Mesenchymal stem cell (in vitro differentiated cells and primary cell): ENCODE results near the gene PIGX.

Experiments
- DNase-seq: peaks from one replicate; pipeline ENCODE4 v3.0.0-alpha.2; 2013
- H2AFZ ChIP-seq: one replicate; pipeline ENCODE4 v1.6.1; 2013; ENCODE audit warnings: low read depth, mild to moderate bottlenecking, control low read depth, inconsistent platforms, low read length, moderate library complexity
- H2AK5ac ChIP-seq: 2 replicates; pipeline ENCODE4 v1.6.1; 2013; ENCODE audit warnings: low read length, moderate library complexity, mild to moderate bottlenecking, inconsistent platforms; ENCODE audit not compliant: severe bottlenecking
- H2BK120ac ChIP-seq: one replicate; pipeline ENCODE4 v1.6.1; 2013; ENCODE audit warnings: low read depth, mild to moderate bottlenecking, inconsistent platforms, low read length, moderate library complexity
- H2BK12ac ChIP-seq, 2 experiments: one replicate each; pipeline ENCODE4 v1.6.1; 2013; ENCODE audit warnings: inconsistent platforms in 2 of 2, low read length in 2 of 2, mild to moderate bottlenecking in 2 of 2, moderate library complexity in 2 of 2, control low read depth in 1 of 2
- H2BK15ac ChIP-seq: one replicate; pipeline ENCODE4 v1.6.1; 2013; ENCODE audit warnings: mild to moderate bottlenecking, low read depth, inconsistent platforms; ENCODE audit not compliant: poor library complexity, severe bottlenecking
- H2BK5ac ChIP-seq: 2 replicates; pipeline ENCODE4 v1.6.1; 2013; ENCODE audit warnings: low read depth, mild to moderate bottlenecking, low read length, control low read depth, inconsistent platforms; ENCODE audit not compliant: poor library complexity, severe bottlenecking
- H3K14ac ChIP-seq, 2 experiments: one replicate each; pipeline ENCODE4 v1.6.1; 2013; ENCODE audit warnings: inconsistent platforms in 2 of 2, low read length in 2 of 2, control low read depth in 1 of 2, mild to moderate bottlenecking in 1 of 2, moderate library complexity in 1 of 2
- H3K18ac ChIP-seq, 2 experiments: one replicate each; pipeline ENCODE4 v1.6.1; 2013; ENCODE audit warnings: inconsistent platforms in 2 of 2, low read length in 2 of 2, control low read depth in 1 of 2, low read depth in 1 of 2, mild to moderate bottlenecking in 1 of 2
- H3K23ac ChIP-seq, 2 experiments: one replicate each; pipeline ENCODE4 v1.6.1; 2013; ENCODE audit warnings: inconsistent platforms in 2 of 2, low read length in 2 of 2, mild to moderate bottlenecking in 2 of 2, moderate library complexity in 2 of 2, control low read depth in 1 of 2
- H3K27ac ChIP-seq: 2 replicates; pipeline ENCODE4 v1.5.1; 2013; ENCODE audit warnings: mild to moderate bottlenecking, moderate library complexity, low read length, control low read depth, inconsistent platforms; ENCODE audit not compliant: poor library complexity, severe bottlenecking
- H3K27me3 ChIP-seq, 2 experiments: 2 replicates each; pipeline versions ENCODE4 v1.6.1 to v1.7.0; 2013; ENCODE audit warnings: low read length in 2 of 2, mild to moderate bottlenecking in 2 of 2, moderate library complexity in 2 of 2, control low read depth in 1 of 2, inconsistent platforms in 1 of 2; ENCODE audit not compliant: control insufficient read depth in 1 of 2, insufficient read depth in 1 of 2
- H3K36me3 ChIP-seq, 2 experiments: 2 replicates each; pipeline versions ENCODE4 v1.6.1 to v1.7.0; 2013; ENCODE audit warnings: low read length in 2 of 2, control low read depth in 1 of 2, inconsistent platforms in 1 of 2, low read depth in 1 of 2, mild to moderate bottlenecking in 1 of 2; ENCODE audit not compliant: insufficient read depth in 2 of 2, control insufficient read depth in 1 of 2
- H3K4ac ChIP-seq, 2 experiments: one replicate each; pipeline ENCODE4 v1.6.1; 2013; ENCODE audit warnings: inconsistent platforms in 2 of 2, low read length in 2 of 2, mild to moderate bottlenecking in 2 of 2, moderate library complexity in 2 of 2, control low read depth in 1 of 2, low read depth in 1 of 2
- H3K4me1 ChIP-seq: 2 replicates; pipeline ENCODE4 v1.6.1; 2013; ENCODE audit warnings: low read depth, low read length, control low read depth; ENCODE audit not compliant: control insufficient read depth, insufficient read depth
- H3K4me2 ChIP-seq: 2 replicates; pipeline ENCODE4 v1.6.1; 2013; ENCODE audit warnings: low read length, mild to moderate bottlenecking, inconsistent platforms; ENCODE audit not compliant: poor library complexity, severe bottlenecking
- H3K4me3 ChIP-seq, 2 experiments: 2 replicates each; pipeline versions ENCODE4 v1.5.1 to v1.7.0; 2013; ENCODE audit warnings: low read length in 2 of 2, mild to moderate bottlenecking in 2 of 2, control low read depth in 1 of 2, low read depth in 1 of 2; ENCODE audit not compliant: insufficient read depth in 1 of 2
- H3K79me1 ChIP-seq: replicated peaks from 2 replicates; pipeline ENCODE4 v1.6.1; 2013; ENCODE audit warnings: mild to moderate bottlenecking, control low read depth, low read length, inconsistent platforms; ENCODE audit not compliant: poor library complexity, severe bottlenecking
- H3K9ac ChIP-seq: 2 replicates; pipeline ENCODE4 v1.7.0; 2013; ENCODE audit warnings: mild to moderate bottlenecking, low read length, moderate library complexity
- H3K9me3 ChIP-seq: 2 replicates; pipeline ENCODE4 v1.7.0; 2013; ENCODE audit warnings: mild to moderate bottlenecking, low read length; ENCODE audit not compliant: control insufficient read depth
- H4K8ac ChIP-seq: one replicate; pipeline ENCODE4 v1.6.1; 2013; ENCODE audit warnings: inconsistent platforms, mild to moderate bottlenecking, low read length, moderate library complexity
- H4K91ac ChIP-seq: one replicate; pipeline ENCODE4 v1.6.1; 2013; ENCODE audit warnings: mild to moderate bottlenecking, low read length, inconsistent platforms
- WGBS: methylation state at CpG from one replicate; pipeline ENCODE4 v1.1.7; 2013; ENCODE audit warnings: mixed read lengths; 5-methylcytosine and 5-hydroxymethylcytosine counted together

PIGX gene

DNA sequence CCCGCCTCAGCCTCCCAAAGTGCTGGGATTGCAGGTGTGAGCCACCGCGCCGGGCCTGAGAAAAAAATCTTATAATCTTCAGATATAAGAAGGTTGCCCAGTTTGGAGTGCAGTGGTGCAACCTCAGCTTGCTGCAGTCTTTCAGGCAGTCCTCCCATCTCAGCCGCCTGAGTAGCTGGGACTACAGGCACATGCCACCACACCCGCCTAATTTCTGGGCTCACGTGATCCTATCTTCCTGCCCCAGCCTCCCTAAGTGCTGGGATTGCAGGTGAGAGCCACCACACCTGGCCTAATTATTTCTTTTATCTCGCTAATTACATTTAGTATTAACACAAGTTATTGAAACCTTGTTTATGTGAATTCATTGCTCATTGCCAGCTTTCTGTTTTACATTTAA lies 41.0 kb downstream of the PIGX start:
- H2AFZ ChIP-seq, result no peak overlapping the region
- H3K36me3 ChIP-seq, result peaks cover 10 to 46% of the 10 kb centered on the region in 2 experiments
- H3K4ac ChIP-seq, result no peak overlapping the region
- H3K79me1 ChIP-seq, result peaks cover 2% of the 10 kb centered on the region
- over 99% methylated on average over 7 of the region's 8 CpGs for WGBS
- H3K14ac ChIP-seq, result no peak overlapping the region
- H3K4me1 ChIP-seq, result peaks cover 6% of the 10 kb centered on the region
- no peak overlapping the region for H3K18ac ChIP-seq
- H3K9me3 ChIP-seq, result peaks cover 15% of the 10 kb centered on the region
- no peak overlapping the region for H2AK5ac ChIP-seq
- no peak overlapping the region for H4K8ac ChIP-seq
- no peak overlapping the region for H4K91ac ChIP-seq
- no peak overlapping the region for H3K23ac ChIP-seq
- no peak overlapping the region for H2BK15ac ChIP-seq
- no peak overlapping the region for H3K27ac ChIP-seq
- H3K27me3 ChIP-seq, result no peaks in the 10 kb centered on the region
- no peak overlapping the region for H2BK120ac ChIP-seq
- no peak overlapping the region for H2BK12ac ChIP-seq
- no peak for DNase-seq
- H3K4me3 ChIP-seq, result no peak overlapping the region
- H3K9ac ChIP-seq, result no peak overlapping the region
- H2BK5ac ChIP-seq, result no peak overlapping the region
- no peak overlapping the region for H3K4me2 ChIP-seq

DNA sequence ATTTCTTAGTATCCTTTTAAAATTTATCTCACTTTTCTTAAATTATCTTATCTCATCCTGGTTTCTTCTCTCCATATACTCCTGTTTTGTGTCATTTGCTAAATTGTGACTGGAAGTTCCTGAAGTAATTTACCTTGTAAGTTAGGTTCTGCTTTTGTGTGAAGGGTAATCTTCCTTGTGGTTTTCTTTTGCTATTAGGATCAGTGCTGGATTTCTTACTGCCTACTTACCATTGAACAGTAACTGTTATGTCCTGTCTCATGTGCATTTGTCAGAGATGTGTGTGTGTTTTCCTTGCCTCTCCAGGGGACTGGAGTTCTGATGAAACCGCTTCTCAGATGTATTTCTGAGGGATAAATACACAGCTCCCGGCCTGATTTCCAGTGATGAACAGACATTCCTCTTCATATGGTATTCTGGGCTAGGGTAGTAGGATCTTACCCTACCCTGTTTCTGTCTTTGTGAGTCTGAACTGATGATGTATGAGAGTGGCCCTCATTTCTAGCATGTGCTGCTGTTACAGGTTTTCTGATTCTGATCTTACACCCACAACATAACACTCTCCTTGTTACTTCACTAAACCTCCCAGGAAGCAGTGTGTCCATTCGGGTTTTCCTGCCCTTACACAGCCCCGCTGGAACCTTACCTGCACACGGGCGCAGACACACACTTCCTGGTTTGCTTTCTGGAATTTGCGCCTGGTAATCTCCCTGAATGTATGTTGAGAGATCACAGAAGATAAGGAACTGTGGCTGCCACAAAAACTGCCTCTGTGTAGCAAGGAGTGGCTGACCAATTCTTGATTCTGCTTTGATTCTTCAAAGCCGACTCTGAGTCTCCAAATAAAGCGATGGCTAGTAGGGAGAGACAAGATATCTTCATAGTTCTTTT lies 42.2 kb downstream of the PIGX start:
- no peak overlapping the region for H3K4ac ChIP-seq
- DNase-seq, result peak; percentile 35
- peak overlapping the region; percentile 42 for H3K27ac ChIP-seq
- H2BK120ac ChIP-seq, result no peak overlapping the region
- H3K79me1 ChIP-seq, result peaks cover 2% of the 10 kb centered on the region
- no peak overlapping the region for H4K91ac ChIP-seq
- no peaks in the 10 kb centered on the region for H3K27me3 ChIP-seq
- H3K4me1 ChIP-seq, result peaks cover 9% of the 10 kb centered on the region
- peak overlapping the region; percentile 13 for H2AK5ac ChIP-seq
- no peak overlapping the region for H2AFZ ChIP-seq
- H3K9ac ChIP-seq, result peak overlapping the region; percentile 56
- peak overlapping the region in 1 of 2 experiments; percentile 48 for H3K18ac ChIP-seq
- H2BK15ac ChIP-seq, result no peak overlapping the region
- H3K4me2 ChIP-seq, result no peak overlapping the region
- no peak overlapping the region for H2BK12ac ChIP-seq
- 90% methylated on average over 9 of the region's 9 CpGs for WGBS
- peak overlapping the region in 1 of 2 experiments; percentile 55 for H3K14ac ChIP-seq
- peaks cover 15% of the 10 kb centered on the region for H3K9me3 ChIP-seq
- H3K4me3 ChIP-seq, result no peak overlapping the region
- H3K23ac ChIP-seq, result no peak overlapping the region
- no peak overlapping the region for H4K8ac ChIP-seq
- peaks cover 8 to 35% of the 10 kb centered on the region in 2 experiments for H3K36me3 ChIP-seq
- no peak overlapping the region for H2BK5ac ChIP-seq

DNA sequence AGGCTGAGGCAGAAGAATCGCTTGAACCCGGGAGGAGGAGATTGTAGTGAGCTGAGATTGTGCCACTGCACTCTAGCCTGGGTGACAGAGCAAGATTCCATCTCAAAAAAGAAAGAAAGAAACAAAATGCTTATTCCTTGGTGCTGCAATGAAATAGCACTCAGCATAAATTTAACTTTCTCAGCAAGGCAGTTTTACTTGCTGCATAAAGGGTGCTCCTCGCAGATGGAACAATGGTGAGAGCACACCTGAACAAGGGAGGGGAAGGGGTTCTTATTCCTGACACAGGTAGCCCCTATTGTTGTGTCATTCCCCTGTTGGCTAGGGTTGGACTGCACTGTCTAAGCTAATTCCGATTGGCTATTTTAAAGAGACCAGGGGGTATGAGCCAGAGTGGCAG lies 44.6 kb downstream of the PIGX start:
- WGBS, result 84% methylated on average over 4 of the region's 4 CpGs
- Histone ChIP-seq H2BK5ac (no peak overlapping the region), H3K36me3 (peaks cover 11 to 29% of the 10 kb centered on the region in 2 experiments), H3K4me2 (no peak overlapping the region), H3K4ac (no peak overlapping the region), H2BK15ac (no peak overlapping the region), H3K27me3 (no peaks in the 10 kb centered on the region), H2AFZ (no peak overlapping the region), H3K4me1 (peaks cover 8% of the 10 kb centered on the region), H3K9ac (no peak overlapping the region), H4K8ac (no peak overlapping the region), H3K79me1 (peaks cover 2% of the 10 kb centered on the region), H4K91ac (no peak overlapping the region), H3K27ac (no peak overlapping the region), H3K18ac (no peak overlapping the region), H3K23ac (no peak overlapping the region), H3K4me3 (no peak overlapping the region), H2BK12ac (no peak overlapping the region), H3K14ac (no peak overlapping the region), H2BK120ac (no peak overlapping the region), H2AK5ac (no peak overlapping the region), H3K9me3 (peaks cover 15% of the 10 kb centered on the region)
- no peak for DNase-seq

DNA sequence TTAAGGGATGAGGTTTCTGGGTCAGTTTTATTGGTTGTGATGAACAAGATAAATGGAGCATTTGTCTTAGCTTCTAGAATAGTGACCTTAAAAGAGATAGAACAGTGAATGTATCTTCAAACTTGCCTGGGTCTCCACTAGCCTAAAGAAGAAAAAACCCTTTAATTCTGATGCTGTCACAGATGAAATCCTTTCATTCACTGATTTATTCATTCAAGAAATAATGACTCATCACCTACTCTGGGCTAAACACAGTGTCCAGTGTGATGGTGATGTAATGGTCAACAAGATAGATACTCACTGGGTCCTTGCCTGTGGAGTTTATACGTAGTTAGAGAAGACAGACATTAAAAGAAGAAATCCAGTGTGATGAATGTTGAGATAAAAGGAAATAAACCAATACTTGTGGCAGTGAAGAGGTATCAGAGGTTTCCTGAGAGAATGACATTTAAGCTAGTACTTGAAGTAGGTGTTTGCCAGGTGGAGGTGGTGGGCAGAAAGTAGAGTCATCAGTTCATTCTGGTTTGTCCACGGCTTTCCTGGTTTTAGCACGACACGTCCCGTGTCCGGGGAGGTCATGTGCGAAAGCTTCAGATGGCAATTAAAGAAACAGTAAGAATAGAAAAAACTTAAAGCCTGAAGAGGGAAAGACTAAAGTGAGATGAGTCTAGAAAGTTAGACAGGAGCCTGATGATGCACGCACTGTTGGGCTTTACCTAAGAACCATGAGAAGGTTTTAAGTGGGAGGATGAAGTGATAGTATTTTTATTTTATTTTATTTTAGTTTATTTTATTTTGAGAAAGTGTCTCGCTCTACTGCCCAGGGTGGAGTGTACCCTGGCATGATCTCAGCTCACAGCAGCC lies 45.9 kb downstream of the PIGX start:
- Histone ChIP-seq H3K79me1 (peaks cover 2% of the 10 kb centered on the region), H3K9me3 (peaks cover 15% of the 10 kb centered on the region), H2AFZ (no peak overlapping the region), H3K27ac (peak overlapping the region; percentile 46), H4K8ac (no peak overlapping the region), H3K14ac (no peak overlapping the region), H3K9ac (peak overlapping the region; percentile 68), H2BK15ac (no peak overlapping the region), H2AK5ac (no peak overlapping the region), H2BK120ac (no peak overlapping the region), H4K91ac (no peak overlapping the region), H2BK5ac (no peak overlapping the region), H3K4me3 (no peak overlapping the region), H3K4me2 (no peak overlapping the region), H3K4me1 (peaks cover 8% of the 10 kb centered on the region), H3K27me3 (no peaks in the 10 kb centered on the region), H3K36me3 (peaks cover 11 to 27% of the 10 kb centered on the region in 2 experiments), H3K23ac (no peak overlapping the region), H3K18ac (no peak overlapping the region), H2BK12ac (no peak overlapping the region), H3K4ac (no peak overlapping the region)
- peak; percentile 89 for DNase-seq
- WGBS, result 87% methylated on average over 9 of the region's 9 CpGs
